Endodermal cell (in vitro differentiated cells): ENCODE data around the gene APELA. TPM values are rescaled to one million over a fixed set of nuclear protein-coding genes. Genes with fewer than 3 reads are reported as not detected.

Experiments
- DNase-seq: peaks from one replicate; pipeline ENCODE4 v3.0.0-alpha.2; 2017
- H3K27ac ChIP-seq: 2 replicates; pipeline ENCODE4 v1.5.1; 2013; ENCODE audit warnings: mild to moderate bottlenecking, low read depth, low read length, moderate library complexity
- H3K27me3 ChIP-seq: 2 replicates; pipeline ENCODE4 v1.6.1; 2013; ENCODE audit warnings: mild to moderate bottlenecking, low read length, moderate library complexity; ENCODE audit not compliant: insufficient read depth, control insufficient read depth, poor library complexity, severe bottlenecking
- H3K36me3 ChIP-seq: 2 replicates; pipeline ENCODE4 v1.7.0; 2013; ENCODE audit warnings: mild to moderate bottlenecking, low read length, moderate library complexity; ENCODE audit not compliant: control insufficient read depth, insufficient read depth
- H3K4me1 ChIP-seq: one replicate; pipeline ENCODE4 v1.7.0; 2013; ENCODE audit warnings: low read length; ENCODE audit not compliant: control insufficient read depth, insufficient read depth
- H3K4me3 ChIP-seq: 2 replicates; pipeline ENCODE4 v1.5.1; 2013; ENCODE audit warnings: mild to moderate bottlenecking, low read length, moderate library complexity
- H3K9ac ChIP-seq: 2 replicates; pipeline ENCODE4 v1.6.1; 2013; ENCODE audit warnings: mild to moderate bottlenecking, low read length, moderate library complexity; ENCODE audit not compliant: poor library complexity, severe bottlenecking; ENCODE audit errors: extremely low read depth
- H3K9me3 ChIP-seq: 2 replicates; pipeline ENCODE4 v1.6.1; 2013; ENCODE audit warnings: mild to moderate bottlenecking, low read length, moderate library complexity; ENCODE audit not compliant: control insufficient read depth
- H3K27ac Mint-ChIP-seq: 2 replicates; pipeline ENCODE4 v1.8.0; 2020; ENCODE audit warnings: mixed read lengths
- H3K27me3 Mint-ChIP-seq: 2 replicates; pipeline ENCODE4 v1.8.0; 2021; ENCODE audit warnings: mild to moderate bottlenecking, mixed read lengths; ENCODE audit not compliant: insufficient read depth
- H3K36me3 Mint-ChIP-seq: 2 replicates; pipeline ENCODE4 v1.8.0; 2020; ENCODE audit warnings: low read depth, mixed read lengths
- H3K4me1 Mint-ChIP-seq: 2 replicates; pipeline ENCODE4 v1.8.0; 2020; ENCODE audit warnings: mixed read lengths
- H3K4me3 Mint-ChIP-seq: 2 replicates; pipeline ENCODE4 v1.8.0; 2020; ENCODE audit warnings: mild to moderate bottlenecking, moderate library complexity, mixed read lengths
- H3K9me3 Mint-ChIP-seq: 2 replicates; pipeline ENCODE4 v1.8.0; 2020; ENCODE audit warnings: mild to moderate bottlenecking, mixed read lengths
- WGBS, 2 experiments: methylation state at CpG; one replicate each; pipeline versions ENCODE4 v1.1.5 to v1.1.7; 2013; ENCODE audit warnings: missing lambda C conversion rate in 2 of 2, mixed read lengths in 1 of 2; ENCODE audit not compliant: insufficient coverage in 1 of 2, insufficient read length in 1 of 2; 5-methylcytosine and 5-hydroxymethylcytosine counted together
- total RNA-seq, 2 donors: library from RNA; stranded (reverse); fragmentation: NEBNext Ultra II Directional in 1 of 2; extraction: Animal tissue kit (Norgen Biotek cat#: 25700) in 1 of 2; gene quantifications; 2 replicates in 1 of 2; 3 replicates in 1 of 2; pipeline ENCODE4 v1.2.1, GENCODE V29; 2021
- TF ChIP-seq, protein P1 (sequence below): fragments of 200-600 bp; sonication (generic); conservative IDR thresholded peaks from 2 replicates; pipeline ENCODE4 v1.5.0; 2021; ENCODE audit warnings: antibody characterized with exemption, mild to moderate bottlenecking

The APELA gene
- total RNA-seq, 2 donors from 2014 or later: 3.3 to 21.5 TPM

DNA sequence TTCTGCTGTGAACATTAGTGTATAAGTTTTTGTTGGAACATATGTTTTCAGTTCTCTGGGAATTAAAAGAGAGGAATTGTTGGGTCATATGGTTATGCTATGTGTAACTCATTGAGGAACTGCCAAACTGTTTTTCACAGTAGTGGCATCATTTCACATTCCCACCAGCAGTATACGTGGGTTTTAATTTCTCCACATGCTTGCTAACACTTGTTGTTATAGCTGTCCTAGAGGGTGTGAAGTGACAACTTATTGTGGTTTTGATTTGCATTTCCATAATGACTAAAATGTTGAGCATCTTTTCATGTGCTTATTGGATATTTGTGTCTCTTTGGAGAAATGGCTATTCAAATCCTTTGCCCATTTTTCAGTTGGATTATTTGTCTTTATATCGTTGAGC is 13.7 kb downstream of the APELA start:
- H3K4me3 Mint-ChIP-seq: no peak overlapping the region
- H3K4me1 Mint-ChIP-seq: peaks cover 3% of the 10 kb centered on the region
- H3K4me1 ChIP-seq: no peaks in the 10 kb centered on the region
- no peaks in the 10 kb centered on the region for H3K36me3 ChIP-seq
- H3K9me3 Mint-ChIP-seq: no peaks in the 10 kb centered on the region
- H3K9me3 ChIP-seq: no peaks in the 10 kb centered on the region
- H3K27ac Mint-ChIP-seq: no peak overlapping the region
- H3K27ac ChIP-seq: no peak overlapping the region
- H3K9ac ChIP-seq: no peak overlapping the region
- H3K27me3 ChIP-seq: no peaks in the 10 kb centered on the region
- TF ChIP-seq, protein P1, sequence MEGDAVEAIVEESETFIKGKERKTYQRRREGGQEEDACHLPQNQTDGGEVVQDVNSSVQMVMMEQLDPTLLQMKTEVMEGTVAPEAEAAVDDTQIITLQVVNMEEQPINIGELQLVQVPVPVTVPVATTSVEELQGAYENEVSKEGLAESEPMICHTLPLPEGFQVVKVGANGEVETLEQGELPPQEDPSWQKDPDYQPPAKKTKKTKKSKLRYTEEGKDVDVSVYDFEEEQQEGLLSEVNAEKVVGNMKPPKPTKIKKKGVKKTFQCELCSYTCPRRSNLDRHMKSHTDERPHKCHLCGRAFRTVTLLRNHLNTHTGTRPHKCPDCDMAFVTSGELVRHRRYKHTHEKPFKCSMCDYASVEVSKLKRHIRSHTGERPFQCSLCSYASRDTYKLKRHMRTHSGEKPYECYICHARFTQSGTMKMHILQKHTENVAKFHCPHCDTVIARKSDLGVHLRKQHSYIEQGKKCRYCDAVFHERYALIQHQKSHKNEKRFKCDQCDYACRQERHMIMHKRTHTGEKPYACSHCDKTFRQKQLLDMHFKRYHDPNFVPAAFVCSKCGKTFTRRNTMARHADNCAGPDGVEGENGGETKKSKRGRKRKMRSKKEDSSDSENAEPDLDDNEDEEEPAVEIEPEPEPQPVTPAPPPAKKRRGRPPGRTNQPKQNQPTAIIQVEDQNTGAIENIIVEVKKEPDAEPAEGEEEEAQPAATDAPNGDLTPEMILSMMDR: no peak
- WGBS, 2 experiments: 84 to 100% methylated on average over 1 to 2 of the region's 2 CpGs
- H3K4me3 ChIP-seq: no peak overlapping the region
- DNase-seq: no peak
- peaks cover 2% of the 10 kb centered on the region for H3K36me3 Mint-ChIP-seq
- no peaks in the 10 kb centered on the region for H3K27me3 Mint-ChIP-seq

DNA sequence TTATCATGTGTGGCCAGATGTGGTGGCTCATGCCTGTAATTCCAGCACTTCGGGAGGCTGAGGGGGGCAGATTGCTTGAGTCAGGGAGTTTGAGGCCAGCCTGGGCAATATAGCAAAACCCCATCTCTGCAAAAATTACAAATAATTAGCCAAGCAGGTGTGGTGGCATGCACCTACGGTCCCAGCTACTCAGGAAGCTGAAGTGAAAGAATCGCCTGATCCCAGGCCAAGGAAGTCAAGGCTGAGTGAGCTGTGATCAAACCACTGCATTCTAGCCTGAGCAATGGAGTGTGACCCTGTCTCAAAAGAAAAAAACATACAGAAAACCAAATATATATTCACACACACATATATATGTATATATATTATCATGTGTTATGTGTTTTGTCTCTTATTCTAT is 15.0 kb downstream of the APELA start:
- Mint-ChIP-seq H3K36me3 (no peaks in the 10 kb centered on the region), H3K27ac (no peak overlapping the region), H3K4me3 (no peak overlapping the region), H3K4me1 (peaks cover 3% of the 10 kb centered on the region), H3K27me3 (no peaks in the 10 kb centered on the region), H3K9me3 (no peaks in the 10 kb centered on the region)
- Histone ChIP-seq H3K4me3 (no peak overlapping the region), H3K9ac (no peak overlapping the region), H3K36me3 (no peaks in the 10 kb centered on the region), H3K4me1 (no peaks in the 10 kb centered on the region), H3K9me3 (no peaks in the 10 kb centered on the region), H3K27me3 (no peaks in the 10 kb centered on the region), H3K27ac (no peak overlapping the region)
- DNase-seq: no peak
- TF ChIP-seq, protein P1: no peak
- 88 to 95% methylated on average over 2 to 3 of the region's 3 CpGs for WGBS, 2 experiments

DNA sequence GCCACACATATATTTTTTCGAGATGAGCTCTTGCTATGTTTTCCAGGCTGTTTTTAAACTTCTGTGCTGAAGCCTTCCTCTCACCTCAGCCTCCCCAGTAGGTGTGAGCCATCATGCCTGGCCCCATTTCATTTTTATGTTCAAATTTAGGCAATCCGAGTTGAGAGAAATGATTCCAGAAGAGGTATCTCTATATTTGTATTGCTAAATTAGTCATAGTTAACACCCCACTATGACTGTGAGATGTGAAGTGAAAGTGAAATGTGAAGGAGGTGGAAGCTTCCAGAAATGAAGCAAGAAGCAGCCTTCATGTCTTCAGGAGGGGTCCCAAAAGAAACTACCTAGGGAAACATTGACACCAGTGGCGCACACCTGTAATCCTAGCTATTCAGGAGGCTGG is 17.7 kb downstream of the APELA start:
- Mint-ChIP-seq H3K27me3 (no peaks in the 10 kb centered on the region), H3K4me1 (peaks cover 3% of the 10 kb centered on the region), H3K36me3 (peaks cover 3% of the 10 kb centered on the region), H3K9me3 (no peaks in the 10 kb centered on the region), H3K27ac (no peak overlapping the region), H3K4me3 (no peak overlapping the region)
- Histone ChIP-seq H3K36me3 (no peaks in the 10 kb centered on the region), H3K4me3 (no peak overlapping the region), H3K27ac (no peak overlapping the region), H3K4me1 (no peaks in the 10 kb centered on the region), H3K27me3 (no peaks in the 10 kb centered on the region), H3K9ac (no peak overlapping the region), H3K9me3 (no peaks in the 10 kb centered on the region)
- 96 to 98% methylated on average over 2 to 3 of the region's 3 CpGs for WGBS, 2 experiments
- DNase-seq: no peak
- TF ChIP-seq, protein P1: no peak
